Anterior cingulate cortex (tissue), 58 donors: ENCODE measurements around the gene LGALS7B.
A peak's percentile ranks its signal among the peaks of the same experiment; 100 is the strongest.
"Not testable (repeated sequence)": the region's sequence is repeated elsewhere in the genome, so short reads cannot be mapped to it uniquely, and the experiment has no call there.

Source experiments
- DNase-seq, 58 donors: peaks; one replicate each; lab custom pipeline; 2025; lab: John Stamatoyannopoulos, UW

Gene LGALS7B

DNA sequence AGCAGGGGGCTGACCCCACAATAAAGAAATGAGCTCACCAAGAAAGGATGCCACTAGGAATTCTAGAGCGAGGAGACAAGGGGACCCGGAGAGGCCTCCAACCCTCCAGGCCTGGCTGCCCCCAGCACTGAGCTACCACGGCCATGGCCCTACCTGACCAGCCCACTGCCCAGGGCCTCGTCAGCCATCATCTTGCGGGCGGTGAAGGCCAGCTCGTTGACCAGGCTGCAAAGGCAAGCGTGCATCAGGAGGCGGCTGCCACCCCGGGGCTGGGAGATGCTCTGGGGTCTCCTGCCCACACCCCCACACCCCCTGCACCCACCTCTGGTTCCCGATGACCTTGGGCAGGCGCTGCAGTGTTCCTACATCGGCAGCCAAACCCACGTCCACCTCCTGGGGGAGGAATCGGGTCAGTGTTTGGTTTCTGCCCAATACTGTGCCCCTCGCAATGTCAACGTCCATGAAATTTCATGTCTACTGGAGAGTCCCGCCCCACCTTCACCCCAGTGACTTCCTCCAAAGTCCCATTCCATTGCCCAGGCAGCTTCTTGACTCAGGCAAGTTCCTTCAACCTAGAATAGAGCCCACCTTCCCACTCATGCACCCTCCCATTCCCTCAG is 27.2 kb downstream of the LGALS7B start:
- no peak for DNase-seq

DNA sequence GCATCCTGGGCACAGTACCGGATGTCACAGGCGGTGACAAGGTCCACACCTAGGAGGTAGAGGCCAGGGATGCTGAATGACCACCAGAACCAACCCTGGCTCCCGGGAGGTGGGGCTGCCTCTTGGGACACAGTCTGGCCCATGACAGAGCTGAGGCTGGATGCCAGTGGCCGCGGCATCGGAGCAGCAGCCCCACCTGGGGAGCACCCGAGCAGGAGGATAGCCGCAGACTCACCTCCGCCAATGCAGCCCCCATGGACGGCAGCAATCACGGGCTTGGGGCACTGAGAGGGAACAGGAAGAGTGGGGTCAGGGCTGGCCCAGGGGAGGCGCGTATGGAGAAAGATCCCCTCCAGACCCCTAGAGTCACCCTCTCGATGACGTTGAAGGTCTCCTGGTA is 28.1 kb downstream of the LGALS7B start:
- DNase-seq = no peak

DNA sequence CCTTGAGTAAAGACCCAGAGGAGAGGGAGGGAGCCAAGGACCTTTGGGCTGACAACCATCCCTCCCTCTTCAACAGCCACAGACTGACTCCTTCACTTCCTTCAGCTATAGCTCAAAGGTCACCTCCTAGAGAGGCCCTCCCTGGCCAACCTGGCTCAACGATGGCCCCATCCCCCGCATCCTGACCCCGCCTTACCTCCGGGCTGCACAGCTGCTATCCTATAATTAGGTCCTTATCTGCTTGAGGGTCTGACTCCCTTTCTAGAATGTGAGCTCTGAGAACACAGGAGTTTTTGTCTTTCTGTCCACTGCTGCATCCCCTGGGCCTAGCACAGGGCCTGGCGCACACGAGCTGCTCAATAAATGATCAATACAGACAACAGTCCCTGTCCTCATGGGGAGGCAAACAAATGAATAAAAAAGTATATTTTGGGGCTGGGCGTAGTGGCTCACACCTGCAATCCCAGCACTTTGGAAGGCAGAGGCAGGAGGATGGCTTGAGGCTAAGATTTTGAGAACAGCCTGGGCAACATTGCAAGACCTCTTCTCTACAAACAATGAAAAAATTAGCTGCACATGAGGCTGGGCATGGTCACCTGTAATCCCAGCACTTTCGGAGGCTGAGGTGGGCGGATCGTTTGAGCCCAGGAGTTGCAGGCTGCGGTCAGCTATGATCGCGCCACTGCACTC is 30.4 kb downstream of the LGALS7B start:
- no peak for DNase-seq

DNA sequence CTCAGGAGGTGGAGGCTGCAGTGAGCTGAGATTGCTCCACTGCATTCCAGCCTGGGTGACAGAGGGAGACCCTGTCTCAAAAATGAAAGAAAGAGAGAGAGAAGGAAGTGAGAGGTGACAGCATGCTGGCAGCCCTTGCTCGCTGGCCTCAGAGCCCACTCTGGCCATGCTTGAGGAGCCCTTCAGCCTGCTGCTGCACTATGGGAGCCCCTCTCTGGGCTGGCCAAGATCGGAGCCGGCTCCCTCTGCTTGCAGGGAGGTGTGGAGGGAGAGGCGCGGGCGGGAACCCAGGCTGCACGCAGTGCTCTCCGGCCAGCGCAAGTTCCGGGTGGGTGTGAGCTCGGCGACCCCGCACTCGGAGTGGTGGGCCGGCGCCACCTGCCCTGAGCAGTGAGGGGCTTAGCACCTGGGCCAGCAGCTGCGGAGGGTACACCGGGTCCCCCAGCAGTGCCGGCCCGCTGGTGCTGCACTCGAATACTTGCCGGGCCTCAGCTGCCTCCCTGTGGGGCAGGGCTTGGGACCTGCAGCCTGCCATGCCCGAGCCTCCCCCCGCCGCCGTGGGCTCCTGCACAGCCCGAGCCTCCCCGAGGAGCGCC is 32.3 kb downstream of the LGALS7B start:
- not testable (repeated sequence) for DNase-seq

DNA sequence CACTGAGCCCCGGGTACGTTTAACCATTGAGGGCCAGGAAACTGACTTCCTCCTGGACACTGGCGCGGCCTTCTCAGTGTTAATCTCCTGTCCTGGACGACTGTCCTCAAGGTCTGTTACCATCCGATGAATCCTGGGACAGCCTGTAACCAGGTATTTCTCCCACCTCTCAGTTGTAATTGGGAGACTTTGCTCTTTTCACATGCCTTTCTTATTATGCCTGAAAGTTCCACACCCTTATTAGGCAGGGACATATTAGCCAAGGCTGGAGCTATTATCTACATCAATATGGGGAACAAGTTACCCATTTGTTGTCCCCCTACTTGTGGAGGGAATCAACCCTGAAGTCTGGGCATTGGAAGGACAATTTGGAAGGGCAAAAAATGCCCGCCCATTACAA is 36.9 kb downstream of the LGALS7B start:
- DNase-seq = not testable (repeated sequence)

DNA sequence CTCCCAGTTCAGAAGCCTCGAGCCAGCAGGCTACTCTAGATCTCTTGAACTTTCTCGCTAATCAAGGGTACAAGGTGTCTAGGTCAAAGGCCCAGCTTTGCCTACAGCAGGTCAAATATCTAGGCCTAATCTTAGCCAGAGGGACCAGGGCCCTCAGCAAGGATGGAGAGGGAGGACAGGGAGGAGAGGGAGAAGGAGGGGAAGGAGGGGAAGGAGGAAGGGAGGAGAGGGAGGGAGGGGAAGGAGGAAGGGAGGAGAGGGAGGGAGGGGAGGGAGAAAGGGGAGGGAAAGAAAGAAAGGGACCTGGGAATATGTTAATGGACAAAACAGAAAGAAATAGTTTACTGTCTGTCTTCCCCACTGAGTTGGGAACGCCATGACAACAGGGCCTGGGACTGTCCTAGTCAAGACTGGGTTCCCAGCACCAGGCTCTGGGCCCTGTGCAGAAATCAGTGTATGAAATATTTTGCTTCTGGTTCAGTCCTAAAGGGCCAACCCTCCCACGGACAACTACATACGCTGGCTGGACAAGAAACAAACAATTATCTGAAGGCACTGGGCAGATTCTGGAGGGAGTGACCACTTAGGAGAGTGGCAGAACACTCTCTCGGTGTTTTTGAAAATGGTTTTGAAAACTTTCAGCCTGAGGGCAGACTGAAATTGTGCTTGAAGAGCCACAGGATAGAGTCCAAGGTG is 38.0 kb downstream of the LGALS7B start:
- no peak for DNase-seq

DNA sequence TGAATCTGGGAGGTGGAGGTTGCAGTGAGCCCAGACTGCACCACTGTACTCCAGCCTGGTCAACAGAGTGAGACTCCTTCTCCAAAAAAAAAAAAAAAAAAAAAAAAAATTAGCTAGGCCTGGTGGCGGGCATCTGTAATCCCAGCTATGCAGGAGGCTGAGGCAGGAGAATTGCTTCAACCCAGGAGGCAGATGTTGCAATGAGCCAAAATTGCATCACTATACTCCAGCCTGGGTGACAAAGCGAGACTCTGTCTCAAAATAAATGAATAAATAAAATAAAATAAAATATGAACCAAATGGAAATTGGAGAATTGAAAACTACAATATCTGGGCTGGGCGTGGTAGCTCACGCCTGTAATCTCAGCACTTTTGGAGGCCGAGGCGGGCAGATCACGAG is 40.2 kb downstream of the LGALS7B start:
- not testable (repeated sequence) for DNase-seq

DNA sequence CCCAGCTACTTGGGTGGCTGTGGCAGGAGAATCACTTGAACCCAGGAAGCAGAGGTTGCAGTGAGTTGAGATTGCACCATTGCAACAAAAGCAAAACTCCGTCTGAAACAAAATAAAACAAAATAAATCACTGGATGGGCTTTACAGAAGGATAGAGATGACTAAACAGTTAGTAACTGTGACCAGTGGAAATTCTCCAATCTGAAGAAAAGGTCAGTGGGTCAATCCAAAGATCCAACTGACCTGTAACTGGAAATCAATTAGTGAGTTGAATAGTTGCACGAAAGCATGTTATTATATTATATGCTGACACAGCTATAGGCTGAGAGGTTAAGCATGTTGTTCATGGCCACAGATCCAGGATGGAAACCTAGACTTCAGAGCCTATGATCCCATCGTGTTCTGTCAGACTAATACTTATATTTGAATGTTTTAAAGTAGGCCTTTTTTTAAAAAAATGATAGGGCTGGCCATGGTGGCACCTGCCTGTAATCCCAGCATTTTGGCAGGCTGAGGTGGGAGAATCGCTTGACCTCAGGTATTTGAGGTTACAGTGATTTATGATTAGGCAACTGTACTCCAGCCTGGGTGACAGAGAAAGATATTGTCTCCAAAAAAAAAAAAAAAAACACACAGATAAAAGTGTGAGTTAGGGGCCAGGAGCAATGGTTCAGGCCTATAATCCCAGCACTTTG is 41.2 kb downstream of the LGALS7B start:
- no peak for DNase-seq

DNA sequence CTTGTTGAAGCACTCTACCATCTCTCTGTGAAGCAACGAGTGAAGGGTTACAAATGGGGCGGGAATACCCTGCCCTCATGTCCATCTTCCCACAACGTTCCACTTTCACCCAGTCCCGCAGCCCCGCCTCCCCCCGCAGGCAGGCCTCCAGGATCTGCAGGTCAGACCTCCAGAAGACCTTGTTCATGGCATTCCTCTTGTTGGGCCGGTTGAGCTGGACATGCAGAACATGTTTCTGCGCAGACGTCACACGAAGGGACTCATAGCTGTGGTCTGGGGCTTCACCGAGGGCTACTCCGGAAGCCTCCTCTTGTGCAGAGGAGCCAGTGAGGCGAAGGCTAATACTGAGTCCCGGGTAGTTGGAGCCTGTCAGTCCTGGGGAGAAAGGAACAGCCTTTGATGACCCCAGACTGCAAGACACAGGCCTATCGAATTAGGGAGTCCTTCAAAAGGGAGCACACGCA is 42.2 kb downstream of the LGALS7B start:
- peak in 36 of 58 donors; percentile 7 to 72 (median 38) for DNase-seq

DNA sequence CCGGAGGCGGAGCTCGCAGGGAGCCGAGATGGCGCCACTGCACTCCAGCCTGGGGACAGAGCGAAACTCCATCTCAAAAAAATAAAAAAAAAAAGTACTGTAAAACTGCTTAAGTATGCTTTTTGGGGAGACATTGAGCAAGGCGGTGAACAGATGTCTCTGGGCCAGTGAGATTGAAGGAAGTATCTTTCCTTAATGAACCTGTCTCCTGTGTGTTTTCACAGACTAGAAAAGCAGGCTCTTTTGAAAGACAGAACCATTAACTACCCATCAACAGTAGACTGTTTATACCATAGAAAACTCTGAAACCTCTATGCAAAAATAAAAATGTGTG is 44.1 kb downstream of the LGALS7B start:
- no peak for DNase-seq

DNA sequence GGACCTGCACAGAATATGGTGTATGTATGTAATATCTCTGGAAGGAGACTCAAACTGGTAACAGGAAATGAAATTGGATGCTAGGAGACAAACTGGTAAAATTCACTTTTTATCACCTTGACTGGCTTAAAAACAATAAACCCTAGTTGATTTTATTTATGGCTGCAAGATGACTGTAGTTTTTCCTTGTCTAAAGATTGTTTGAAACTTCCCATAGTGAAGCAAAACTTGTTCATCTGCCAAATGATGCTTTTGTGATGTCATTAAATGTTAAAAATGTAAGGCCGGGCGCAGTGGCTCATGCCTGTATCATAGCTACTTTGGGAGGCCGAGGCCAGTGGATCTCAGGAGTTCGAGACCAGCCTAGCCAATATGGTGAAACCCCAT is 45.1 kb downstream of the LGALS7B start:
- DNase-seq = no peak

DNA sequence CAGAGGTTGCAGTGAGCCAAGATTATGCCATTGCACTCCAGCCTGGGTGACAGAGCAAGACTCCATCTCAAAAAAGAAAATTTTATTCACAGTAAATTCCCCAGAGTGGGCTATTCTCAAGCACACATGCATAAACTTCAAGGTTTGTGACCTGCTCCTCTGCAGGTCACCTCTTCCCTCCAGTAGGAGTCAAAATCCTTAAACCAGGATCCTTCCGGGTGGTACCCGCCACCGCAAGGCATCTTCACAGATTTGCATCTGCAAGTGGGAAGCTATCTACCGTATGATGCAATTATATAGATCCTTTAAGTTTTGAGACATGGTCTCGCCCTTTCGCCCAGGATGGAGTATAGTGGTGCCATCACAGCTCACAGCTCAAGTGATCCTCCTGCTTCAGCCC is 45.6 kb downstream of the LGALS7B start:
- DNase-seq = no peak

DNA sequence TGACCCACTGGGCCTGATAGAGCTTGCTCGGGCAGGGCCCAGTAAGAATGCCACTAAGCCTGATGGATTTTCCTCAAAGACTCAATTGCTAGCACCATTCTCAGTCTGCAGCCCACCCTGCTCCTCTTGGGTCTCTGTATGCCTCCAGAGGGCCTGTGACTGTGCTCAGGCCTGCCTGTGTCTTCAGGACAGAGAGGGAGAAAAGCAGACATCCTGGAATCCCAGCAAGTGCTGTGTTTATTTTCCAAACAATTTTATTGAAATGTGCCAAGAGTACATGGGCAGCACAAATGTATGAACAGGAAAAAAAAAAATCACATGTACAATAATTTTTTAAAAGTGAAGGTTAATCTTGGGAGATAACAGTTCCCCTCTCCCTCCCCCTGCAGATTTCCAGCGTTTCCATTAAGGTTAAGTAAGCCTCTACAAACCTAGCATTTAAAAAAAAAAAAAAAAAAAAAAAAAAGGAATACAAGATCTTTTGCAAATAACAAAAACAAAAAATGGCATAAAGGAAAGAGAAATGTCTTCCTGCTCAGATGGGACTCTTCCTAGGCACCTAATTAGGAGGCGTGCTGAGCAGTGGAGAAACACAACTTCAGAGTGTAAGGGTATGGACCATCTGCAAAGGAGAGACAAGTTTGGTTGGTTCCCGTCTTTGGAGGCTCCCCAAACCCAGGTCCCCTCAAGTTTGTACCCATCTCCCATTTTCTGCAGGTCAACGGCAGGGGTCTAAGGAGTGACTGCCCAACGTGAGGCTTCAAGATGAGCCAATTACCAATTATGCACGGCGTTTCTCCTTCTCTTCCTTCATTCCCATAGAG is 47.4 kb downstream of the LGALS7B start:
- no peak for DNase-seq

DNA sequence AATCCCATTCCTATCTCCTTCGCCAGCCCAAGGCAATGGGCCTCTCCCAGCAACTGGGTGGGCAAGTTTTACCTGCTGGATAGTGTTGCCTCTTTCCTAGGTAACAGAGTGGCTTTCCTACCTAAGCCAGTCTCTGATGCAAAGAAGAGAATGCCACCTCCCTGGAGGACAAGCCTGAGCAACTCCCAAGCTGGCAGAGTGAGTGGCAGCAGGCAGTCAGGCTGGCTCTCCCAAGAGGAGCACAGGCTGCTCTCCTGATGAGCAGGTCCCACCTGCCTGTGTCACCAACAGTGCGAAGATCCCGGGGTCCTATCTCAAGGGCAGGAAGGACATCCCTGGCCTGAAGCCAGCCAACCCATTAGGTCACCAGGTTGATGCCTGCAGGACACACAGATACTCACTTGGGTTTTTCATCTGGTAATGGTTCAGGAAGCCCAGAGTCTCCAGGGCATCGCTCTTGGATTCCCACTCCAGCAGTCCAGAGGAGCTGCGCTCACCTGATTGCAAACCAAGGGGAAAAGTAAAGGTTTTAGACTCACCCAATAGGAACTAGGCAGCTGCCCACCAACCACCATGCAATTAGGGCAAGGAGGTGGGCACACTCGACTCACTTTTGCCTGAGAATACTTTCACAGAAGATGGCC is 48.1 kb downstream of the LGALS7B start:
- no peak for DNase-seq

DNA sequence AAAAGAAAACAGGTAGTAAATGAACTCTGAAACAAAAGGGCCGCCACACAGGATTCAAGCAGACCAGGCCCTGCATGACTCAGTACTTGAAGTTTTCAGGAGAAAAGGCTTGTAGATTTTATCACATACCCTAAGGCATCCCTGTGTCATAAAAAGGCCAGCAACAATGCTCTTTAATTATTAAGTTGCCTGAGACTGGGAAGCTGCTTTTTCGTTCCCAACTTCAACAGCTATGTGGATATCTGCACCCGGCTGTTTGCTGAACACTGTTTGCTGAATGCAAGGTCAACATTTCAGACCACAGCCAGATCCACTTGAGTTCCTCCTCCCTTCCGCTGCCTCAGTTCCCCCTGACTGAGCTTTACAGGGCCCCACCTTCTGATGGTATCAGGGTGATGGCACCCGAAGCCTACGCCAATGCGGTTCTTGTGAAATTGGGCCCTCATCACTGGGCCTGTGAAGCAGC is 48.7 kb downstream of the LGALS7B start:
- DNase-seq = no peak

DNA sequence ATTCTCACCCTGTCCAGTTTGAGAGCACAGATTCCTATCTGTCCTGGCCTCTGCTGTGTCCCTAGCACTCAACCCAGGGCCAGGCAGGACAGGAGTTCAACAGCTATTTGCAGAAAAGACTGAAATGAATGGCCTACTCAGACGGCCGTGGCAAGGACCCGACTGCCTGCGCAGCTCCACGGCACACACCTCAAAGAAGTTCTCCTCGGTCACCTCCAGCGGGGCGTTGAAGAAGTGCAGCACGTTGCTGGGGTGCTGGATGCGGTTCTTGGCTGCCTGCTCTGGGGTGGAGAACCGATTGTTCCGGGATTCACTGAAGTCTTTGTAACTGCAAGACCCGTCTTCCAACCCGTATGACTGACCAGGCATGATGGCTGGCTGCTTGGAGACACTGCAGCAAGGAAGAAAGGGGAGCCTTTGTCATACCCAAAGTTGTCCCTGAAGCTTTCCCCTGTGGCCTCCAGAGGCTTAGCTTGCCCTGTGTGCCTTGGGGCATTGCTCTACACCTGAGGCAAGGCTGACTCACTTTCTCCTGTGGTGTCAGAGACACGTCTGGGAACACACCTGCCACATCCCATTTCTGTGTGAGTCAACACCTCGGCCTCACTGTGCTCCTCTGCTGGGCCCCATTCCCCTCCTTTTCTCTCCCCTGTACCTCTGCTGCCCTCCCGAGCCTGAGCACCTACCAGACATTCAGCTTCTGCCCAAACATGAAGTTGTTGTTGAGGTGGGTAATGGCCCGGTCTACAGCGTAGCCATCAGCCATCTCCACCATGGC is 49.4 kb downstream of the LGALS7B start:
- no peak for DNase-seq

DNA sequence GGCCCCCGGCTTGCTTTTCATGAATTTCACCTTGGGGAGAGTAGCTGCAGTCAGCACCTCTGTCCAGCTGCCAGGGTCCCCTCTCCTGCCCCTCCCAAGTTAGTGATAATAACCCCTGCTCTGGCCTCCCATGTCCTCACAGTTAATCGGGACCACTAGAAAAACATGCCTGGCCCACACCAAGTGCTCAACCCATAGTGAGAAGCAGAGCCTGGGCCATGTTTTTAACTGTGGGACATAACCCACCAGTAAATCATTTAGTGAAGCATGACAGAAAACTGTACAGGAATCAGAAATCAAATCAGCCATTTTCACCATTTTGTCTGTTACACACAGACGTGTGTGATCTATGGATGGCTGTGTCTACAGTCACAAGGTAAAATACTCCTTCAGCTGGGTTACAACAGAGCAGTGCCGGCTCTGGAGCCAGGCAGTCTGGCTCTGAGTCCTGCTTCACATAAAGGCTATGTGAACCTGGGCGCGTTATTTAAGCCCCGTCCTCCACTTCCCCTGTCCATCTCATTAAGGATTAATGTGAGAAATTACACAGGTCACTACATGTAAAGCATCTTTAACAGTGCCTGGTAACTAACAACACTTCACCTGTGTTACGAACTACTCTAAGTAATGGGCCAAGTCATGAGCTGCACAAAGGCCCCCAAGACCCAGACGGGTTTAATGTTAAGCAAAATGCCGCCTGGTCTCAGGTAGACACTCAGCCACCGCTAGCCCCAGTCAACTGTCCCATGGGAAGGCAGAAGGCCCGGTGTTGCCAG is 50.2 kb downstream of the LGALS7B start:
- no peak for DNase-seq
